Activated CD8-positive, alpha-beta memory T cell treated with anti-CD3 and anti-CD28 coated beads, Interleukin-2, amount 50 U/mL, for 1 hour (primary cell): ENCODE results near the gene DNAJB2.

Experiments used
- DNase-seq: peaks from one replicate; pipeline ENCODE4 v3.0.0-alpha.2; 2020; ENCODE audit errors: extremely low read depth

DNAJB2 gene

GRCh38 chr2:219279151-219279915, at the start of gene DNAJB2:
Gene DNAJB2 (plus strand): TSS chr2:219279366. CDS start chr2:219279834, 468 bp downstream.
- peak; percentile 99 for DNase-seq

- no peak for DNase-seq
Measured at GRCh38 chr2:219230059-219230540, 49.1 kb upstream of the DNAJB2 start.

- DNase-seq = no peak
Measured at GRCh38 chr2:219234331-219234730, 44.8 kb upstream of the DNAJB2 start.

GRCh38 chr2:219243291-219243761, 35.8 kb upstream of the DNAJB2 start:
- no peak for DNase-seq

- no peak for DNase-seq
Measured at GRCh38 chr2:219244789-219245147, 34.4 kb upstream of the DNAJB2 start.

GRCh38 chr2:219245148-219245898, 33.8 kb upstream of the DNAJB2 start, which contains the start of the genes GLB1L and STK16:
Gene GLB1L (minus strand): TSS chr2:219245444. CDS start chr2:219243573, 1,871 bp downstream.
Gene STK16 (plus strand): TSS chr2:219245479. CDS start chr2:219246000, 521 bp downstream.
- DNase-seq = no peak

- DNase-seq = no peak
Measured at GRCh38 chr2:219245899-219246230, 33.3 kb upstream of the DNAJB2 start.

GRCh38 chr2:219246559-219246958, 32.6 kb upstream of the DNAJB2 start:
- no peak for DNase-seq

- peak; percentile 61 for DNase-seq
Measured at GRCh38 chr2:219247678-219248642, 31.2 kb upstream of the DNAJB2 start.

- DNase-seq = no peak
Measured at GRCh38 chr2:219248845-219249202, 30.3 kb upstream of the DNAJB2 start.

GRCh38 chr2:219249203-219249980, 29.8 kb upstream of the DNAJB2 start:
- DNase-seq = no peak

GRCh38 chr2:219250049-219250781, 29.0 kb upstream of the DNAJB2 start:
- DNase-seq = no peak

- no peak for DNase-seq
Measured at GRCh38 chr2:219251656-219252055, 27.5 kb upstream of the DNAJB2 start.

GRCh38 chr2:219252084-219252483, 27.1 kb upstream of the DNAJB2 start:
- DNase-seq = no peak

- no peak for DNase-seq
Measured at GRCh38 chr2:219252570-219252899, 26.6 kb upstream of the DNAJB2 start.

- DNase-seq = no peak
Measured at GRCh38 chr2:219252900-219253752, 26.0 kb upstream of the DNAJB2 start, which contains the start of gene TUBA4B. Gene TUBA4B (plus strand): TSS chr2:219253243. CDS start chr2:219253408, 165 bp downstream.

- DNase-seq = peak; percentile 73
Measured at GRCh38 chr2:219253753-219254589, 25.2 kb upstream of the DNAJB2 start, which contains the start of gene TUBA4A. Gene TUBA4A (minus strand): TSS chr2:219253918. CDS start chr2:219253858, 60 bp downstream.

GRCh38 chr2:219254590-219255201, 24.5 kb upstream of the DNAJB2 start:
- DNase-seq = no peak
